ENCODE results near the gene HOOK1.

DNA sequence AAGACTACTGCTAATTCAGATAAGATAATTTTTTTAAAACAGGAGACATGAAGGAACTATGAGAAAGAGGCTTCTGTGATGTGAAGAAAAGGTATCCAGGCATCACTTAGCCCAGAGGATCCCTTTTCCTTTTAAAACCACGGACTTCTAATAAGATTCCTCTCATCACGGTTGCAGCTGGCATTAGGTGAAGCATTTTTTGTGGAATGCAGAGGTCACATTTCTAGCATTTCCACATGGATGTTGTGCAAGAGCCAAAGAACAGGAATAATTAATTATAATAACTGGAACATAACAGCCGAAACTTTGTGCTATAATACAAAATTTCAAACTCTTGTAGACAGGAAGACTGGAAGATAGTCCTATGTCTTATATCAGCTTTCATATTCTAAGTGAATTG lies 84.2 kb downstream of the HOOK1 start:
- TF ChIP-seq, protein P1, sequence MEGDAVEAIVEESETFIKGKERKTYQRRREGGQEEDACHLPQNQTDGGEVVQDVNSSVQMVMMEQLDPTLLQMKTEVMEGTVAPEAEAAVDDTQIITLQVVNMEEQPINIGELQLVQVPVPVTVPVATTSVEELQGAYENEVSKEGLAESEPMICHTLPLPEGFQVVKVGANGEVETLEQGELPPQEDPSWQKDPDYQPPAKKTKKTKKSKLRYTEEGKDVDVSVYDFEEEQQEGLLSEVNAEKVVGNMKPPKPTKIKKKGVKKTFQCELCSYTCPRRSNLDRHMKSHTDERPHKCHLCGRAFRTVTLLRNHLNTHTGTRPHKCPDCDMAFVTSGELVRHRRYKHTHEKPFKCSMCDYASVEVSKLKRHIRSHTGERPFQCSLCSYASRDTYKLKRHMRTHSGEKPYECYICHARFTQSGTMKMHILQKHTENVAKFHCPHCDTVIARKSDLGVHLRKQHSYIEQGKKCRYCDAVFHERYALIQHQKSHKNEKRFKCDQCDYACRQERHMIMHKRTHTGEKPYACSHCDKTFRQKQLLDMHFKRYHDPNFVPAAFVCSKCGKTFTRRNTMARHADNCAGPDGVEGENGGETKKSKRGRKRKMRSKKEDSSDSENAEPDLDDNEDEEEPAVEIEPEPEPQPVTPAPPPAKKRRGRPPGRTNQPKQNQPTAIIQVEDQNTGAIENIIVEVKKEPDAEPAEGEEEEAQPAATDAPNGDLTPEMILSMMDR (IDR thresholded peaks at IDR 0.05; ENCODE audit: low read depth, low read length), result no peak
- TF ChIP-seq, protein P2, sequence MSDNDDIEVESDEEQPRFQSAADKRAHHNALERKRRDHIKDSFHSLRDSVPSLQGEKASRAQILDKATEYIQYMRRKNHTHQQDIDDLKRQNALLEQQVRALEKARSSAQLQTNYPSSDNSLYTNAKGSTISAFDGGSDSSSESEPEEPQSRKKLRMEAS (IDR thresholded peaks at IDR 0.05; ENCODE audit: low read depth, low read length), result no peak
